G401.6 (cell line): ENCODE data around the gene NPBWR2.
"Not testable (repeated sequence)": the region's sequence is repeated elsewhere in the genome, so short reads cannot be mapped to it uniquely, and the experiment has no call there.

Experiments used
- FAIRE-seq: peaks from 2 replicates; lab custom pipeline; 2012; peaks lifted over from hg19 to GRCh38; lab: Jason Lieb, UNC

NPBWR2 gene

GRCh38 chr20:64119301-64119680, 11.9 kb upstream of the NPBWR2 start:
- no peak for FAIRE-seq

GRCh38 chr20:64117432-64117777, 10.0 kb upstream of the NPBWR2 start:
- not testable (repeated sequence) for FAIRE-seq

GRCh38 chr20:64116541-64117431, 9.4 kb upstream of the NPBWR2 start:
- FAIRE-seq, result no peak

DNA sequence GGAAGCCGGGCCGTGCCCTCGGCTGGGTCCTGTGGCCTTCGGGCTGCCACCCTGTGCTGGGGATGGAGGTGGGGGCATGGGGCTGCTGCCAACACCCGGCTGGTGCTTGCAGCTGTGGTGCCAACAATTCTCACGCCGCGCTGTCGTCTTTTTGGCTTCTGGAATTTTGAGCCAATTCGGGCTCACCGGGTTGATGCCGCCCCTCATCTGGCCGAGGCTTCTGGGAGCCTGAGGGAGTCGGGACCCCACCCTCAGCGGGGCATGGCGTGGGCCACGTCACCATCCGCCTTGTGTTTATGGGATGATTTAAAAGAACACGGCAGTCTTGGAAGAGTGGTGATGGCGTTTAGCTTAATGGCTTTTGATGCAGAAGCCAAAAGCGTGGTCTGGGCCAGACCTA, 8.7 kb upstream of the NPBWR2 start:
- no peak for FAIRE-seq

- FAIRE-seq, result no peak
Measured at GRCh38 chr20:64115171-64115911, 8.0 kb upstream of the NPBWR2 start.

DNA sequence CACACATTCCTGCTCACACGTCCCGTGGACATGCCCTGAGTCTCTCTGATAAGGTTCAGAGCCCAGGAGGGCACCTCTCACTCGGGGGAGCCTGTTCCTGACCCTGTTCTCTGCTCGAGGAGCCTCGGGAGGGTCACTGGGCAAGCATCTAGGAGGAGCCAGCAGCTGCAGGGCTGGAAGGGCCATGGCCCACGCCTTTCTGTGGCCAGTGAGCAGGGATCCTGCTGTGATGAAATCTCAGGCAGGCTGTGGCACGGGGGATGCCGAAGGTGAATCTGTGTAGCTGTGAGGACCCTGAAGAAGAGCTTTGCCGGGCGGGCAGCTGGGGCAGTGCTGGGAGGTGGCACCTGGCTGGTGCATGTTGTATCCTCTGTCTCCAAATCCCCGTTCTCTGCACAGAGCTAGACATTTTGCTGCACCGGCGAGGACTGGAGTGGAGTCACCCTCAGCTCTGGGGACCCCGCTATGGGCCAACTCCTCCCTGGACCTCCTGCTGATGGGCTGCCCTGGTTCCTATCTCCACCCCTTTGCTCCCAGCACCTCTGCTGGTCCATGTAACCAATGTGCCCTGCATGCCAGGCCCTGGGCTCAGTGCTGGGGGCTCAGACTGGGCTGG, 7.1 kb upstream of the NPBWR2 start:
- FAIRE-seq, result no peak

GRCh38 chr20:64113796-64114355, 6.5 kb upstream of the NPBWR2 start:
- no peak for FAIRE-seq

- no peak for FAIRE-seq
Measured at GRCh38 chr20:64113444-64113775, 6.0 kb upstream of the NPBWR2 start.

DNA sequence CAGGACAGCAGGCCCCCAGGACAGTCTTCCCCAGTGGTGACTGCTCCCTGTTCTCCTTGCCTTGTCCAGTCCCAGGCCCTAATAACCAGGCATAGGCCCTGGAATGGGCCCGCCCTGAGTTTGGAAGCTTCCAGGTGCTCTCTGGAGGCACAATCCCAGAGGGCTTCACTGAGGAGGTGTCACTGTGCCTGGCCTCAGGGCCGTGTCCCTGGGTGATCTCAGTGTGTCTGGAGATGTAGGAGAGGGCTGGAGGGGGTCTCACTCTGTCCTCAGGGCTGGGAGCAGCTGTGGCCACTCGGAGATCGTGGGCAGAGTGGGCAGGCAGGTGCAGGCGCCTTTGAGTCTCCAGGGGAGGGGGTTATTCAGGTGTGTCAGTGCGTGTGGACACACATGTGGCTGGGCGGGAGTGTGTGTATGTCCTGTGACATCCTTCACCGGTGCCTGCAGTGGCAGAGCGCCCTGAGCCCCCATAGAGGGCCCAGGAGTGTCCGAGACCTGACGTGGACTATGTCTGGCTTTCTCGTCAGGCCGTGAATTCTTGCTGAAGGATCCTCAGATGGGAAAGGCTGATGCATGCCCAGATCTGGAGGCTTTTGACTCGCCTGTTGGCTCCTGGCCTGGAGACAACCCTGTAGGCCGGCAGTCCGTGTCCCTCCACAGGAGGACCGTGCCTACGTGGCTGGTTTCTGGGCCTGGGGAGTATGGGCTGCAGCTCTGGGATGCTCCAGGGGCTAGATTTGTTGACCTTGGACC, 5.5 kb upstream of the NPBWR2 start:
- FAIRE-seq, result no peak

GRCh38 chr20:64111841-64112641, 4.7 kb upstream of the NPBWR2 start:
- no peak for FAIRE-seq

DNA sequence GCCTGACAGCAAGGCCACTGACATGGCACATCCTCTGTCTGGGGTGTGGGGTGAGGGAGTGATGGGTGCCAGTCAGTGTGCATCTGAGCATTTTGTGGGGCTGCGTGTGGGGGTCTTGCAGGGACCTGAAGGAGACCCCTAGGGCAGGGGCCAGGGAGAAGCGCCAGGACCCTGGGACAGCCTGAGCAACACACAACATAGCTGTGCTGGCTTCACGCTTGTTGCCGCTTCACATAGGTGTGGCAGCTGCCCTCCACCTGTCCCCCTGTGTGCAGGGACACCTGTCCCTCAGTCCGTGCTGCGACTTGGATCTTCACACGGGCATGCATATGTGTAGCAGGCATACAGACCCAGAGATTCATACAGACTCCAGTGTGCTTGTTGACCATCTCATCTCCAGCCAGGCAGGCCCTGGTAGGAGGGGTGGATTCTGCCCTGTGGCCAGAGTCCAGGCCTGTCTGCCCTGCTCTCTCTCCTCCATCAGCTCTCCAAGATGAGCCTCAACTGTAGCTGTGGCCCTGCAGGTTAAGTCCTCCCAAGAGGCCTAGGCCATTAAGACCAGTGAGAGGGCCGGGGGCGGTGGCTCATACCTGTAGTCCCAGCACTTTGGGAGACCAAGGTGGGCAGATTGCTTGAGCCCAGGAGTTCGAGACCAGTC, 3.2 kb upstream of the NPBWR2 start:
- no peak for FAIRE-seq

- FAIRE-seq, result no peak
Measured at GRCh38 chr20:64109831-64110391, 2.5 kb upstream of the NPBWR2 start.

GRCh38 chr20:64108731-64109681, 1.6 kb upstream of the NPBWR2 start:
- FAIRE-seq, result no peak

- FAIRE-seq, result no peak
Measured at GRCh38 chr20:64107736-64108457, 532 bp upstream of the NPBWR2 start.

DNA sequence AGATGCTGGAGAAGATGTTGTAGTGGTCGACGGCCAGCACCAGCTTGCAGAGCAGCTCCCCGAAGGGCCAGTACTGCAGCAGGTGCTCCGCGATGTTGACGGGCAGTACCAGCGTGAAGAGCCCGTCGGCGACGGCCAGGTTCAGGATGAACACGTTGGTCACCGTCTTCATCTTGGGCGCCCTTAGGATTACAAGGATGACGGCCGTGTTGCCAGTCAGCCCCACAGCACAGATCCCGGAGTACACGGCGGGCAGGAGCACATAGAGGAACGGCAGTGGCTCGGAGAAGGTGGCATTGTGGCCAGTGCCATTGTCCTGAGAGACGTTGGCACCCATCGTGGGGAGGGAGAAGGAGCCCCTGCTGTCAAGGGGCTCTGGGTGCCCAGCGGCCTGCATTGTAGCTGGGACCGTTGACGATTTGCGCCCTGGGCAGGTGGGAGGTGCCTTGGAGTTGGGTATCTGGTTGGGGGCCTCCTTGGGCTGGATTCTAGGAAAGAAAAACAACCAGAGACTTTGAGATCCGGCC, 867 bp downstream of the NPBWR2 start:
- FAIRE-seq, result no peak

DNA sequence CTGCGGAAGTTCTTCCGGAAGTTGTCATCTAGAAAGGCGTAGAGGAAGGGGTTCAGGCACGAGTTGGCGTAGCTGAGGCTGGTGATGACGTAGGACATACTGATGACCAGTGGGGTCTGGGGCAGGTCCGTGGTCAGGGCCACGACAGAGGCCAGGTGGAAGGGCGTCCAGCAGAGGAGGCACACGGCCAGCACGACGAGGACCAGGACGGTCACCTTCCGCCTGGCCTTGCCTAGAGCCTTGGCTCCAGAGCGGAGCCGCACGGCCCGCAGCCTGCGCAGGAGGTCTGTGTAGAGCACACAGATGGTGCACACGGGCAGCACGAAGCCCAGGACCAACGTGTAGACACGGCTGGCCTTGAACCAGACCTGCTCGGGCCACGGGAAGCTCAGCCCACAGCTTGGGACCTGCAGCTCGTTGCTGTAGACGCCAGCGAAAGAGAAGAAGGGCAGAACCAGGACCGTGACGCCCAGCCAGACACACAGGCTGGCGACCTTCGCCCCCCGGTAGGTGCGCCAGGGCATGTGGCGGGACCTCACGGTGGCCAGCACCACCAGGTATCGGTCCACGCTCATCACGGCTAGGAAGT, 1.4 kb downstream of the NPBWR2 start:
- FAIRE-seq, result no peak

DNA sequence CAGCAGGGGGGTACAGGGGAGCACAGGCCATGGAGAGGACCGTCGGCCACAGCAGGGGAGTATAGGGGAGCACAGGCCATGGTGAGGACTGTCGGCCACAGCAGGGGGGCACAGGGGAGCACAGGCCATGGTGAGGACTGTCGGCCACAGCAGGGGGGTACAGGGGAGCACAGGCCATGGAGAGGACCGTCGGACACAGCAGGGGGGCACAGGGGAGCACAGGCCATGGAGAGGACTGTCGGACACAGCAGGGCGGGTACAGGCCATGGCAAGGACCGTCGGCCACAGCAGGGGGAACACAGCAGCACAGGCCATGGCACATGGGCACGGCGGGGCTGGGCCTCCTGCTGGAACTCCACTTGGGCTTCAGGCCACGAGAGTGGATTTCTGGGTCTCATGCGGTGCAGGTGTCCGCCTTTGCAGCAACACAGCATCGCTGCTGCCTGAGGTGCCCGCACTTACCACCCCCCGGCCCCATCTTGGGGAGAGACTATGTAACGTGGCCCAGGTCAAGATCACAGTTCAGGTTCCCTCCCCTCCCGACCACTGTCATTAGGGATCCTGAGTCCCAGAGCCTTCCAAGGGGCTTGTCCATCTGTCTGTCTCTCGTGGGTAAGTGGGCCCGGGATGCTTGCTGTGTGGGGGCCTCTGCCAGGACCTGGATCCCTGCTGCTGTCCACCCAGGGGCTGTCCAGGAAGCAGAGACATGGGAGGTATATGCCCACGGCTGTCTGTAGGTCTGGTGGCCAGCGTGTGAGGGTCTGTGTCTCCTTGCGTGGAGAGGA, 2.5 kb downstream of the NPBWR2 start:
- FAIRE-seq, result no peak
